NCI-H748 (cell line): ENCODE results near the gene FRAS1.
"Not testable (repeated sequence)": the region's sequence is repeated elsewhere in the genome, so short reads cannot be mapped to it uniquely, and the experiment has no call there.

Experiments
- DNase-seq: peaks from one replicate; lab custom pipeline; 2025; ENCODE audit not compliant: unreplicated experiment; lab: John Stamatoyannopoulos, UW

Gene FRAS1

DNA sequence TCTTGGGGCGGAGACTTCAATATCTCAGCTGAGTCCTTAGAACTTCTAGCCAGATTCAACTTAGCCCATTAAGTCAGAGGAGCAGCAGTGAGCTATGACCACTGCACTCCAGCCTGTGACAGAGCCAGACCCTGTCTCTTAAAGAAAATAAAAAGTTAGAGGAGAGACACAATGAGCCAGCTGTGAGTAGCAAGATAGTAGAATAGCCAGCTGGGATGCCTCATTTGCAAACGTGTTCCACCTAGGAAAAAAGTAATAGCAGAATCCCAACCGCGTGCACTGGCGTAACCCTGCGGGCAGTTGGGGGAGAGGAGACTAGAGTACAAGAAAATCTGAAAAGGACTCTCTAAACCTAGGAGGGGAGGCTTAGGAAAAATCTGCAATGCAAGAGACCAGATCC lies 361.3 kb downstream of the FRAS1 start:
- DNase-seq, result no peak

DNA sequence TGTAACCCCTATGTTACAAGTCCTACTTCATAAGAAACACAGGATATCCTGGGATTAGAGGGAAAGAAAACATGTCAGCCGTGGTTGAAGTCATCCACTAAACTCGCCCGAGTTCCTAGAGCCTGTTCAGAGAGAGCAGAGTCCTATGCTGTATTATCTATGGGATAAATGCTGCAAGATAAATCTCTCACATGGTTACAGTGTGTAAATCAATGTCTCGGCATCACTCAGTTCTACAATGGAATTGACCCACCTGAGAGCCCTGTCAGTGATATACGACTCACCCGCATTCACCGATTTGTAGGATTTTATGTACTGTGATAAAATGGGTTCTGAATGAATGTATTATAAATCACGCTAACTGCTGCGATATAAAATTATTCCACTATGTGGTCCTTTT lies 366.7 kb downstream of the FRAS1 start:
- no peak for DNase-seq

DNA sequence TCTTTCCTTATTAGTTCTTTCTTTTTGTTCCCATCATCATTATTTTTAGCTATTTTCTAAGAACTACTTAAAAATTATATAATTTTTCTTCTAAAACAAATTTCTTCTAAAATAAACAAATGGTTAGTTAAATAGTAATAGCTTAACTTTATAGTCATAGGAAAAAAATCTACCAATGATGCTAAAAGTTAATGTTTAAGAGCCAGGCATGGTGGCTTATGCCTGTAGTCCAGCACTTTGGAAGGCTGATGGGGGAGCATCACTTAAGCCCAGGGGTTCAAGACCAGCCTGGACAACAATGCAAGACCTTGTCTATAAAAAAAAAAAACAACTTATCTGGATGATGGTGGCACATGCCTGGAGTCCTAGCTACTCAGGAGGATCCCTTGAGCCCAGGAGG lies 367.3 kb downstream of the FRAS1 start:
- no peak for DNase-seq

DNA sequence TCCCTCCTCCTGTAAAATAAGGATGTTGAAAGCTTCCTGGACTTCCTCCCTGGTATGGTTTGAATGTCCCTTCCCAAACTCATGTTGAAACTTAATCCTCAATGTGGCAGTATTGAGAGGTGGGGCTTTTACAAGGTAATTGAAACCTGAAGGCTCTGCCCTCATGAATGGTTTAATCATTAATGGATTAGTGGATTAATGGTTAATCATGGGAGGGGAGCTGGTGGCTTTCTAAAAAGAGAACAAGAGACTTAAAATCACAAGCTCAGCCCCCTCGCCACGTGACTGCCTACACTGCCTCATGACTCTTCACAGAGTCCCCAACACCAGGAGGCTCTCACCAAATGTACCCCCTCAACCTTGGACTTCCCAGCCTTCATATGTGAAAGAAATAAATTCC lies 369.8 kb downstream of the FRAS1 start:
- no peak for DNase-seq

DNA sequence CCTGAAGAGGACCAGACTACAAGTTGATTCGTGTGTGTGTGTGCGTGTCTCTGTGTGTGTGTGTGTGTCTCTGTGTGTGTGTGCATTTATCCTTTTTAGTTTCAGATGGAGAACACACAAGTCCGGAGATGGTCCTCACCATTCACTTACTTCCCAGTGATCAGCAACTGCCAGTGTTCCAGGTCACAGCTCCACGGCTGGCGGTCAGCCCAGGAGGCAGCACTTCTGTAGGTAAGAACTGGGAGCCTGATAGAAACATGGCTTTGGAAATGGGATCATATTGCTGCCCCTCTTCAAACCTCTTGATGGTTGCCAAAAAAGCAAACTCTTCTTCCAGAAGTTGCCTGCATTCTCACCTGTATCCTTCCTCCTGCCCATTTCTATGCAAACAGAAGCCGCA lies 371.9 kb downstream of the FRAS1 start:
- DNase-seq, result no peak

DNA sequence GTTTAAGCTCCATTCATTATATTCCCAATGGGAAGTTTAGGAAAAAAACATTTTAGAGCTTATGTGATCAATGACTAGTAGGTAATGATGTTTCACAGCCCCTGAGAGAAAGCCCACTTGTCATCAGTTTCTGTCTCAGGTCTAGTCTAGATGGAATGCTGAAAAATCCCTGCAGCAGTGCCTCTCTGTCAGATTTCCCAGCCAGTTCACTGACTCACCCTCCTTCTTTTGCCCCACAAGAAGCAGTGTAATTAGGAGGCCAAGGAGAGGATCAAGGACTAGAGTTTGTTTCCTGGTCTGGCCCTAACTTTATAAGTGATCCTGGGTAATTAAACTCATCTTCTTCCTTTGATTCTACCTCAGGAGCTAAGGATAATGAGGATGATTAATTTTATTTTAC lies 375.8 kb downstream of the FRAS1 start:
- DNase-seq, result no peak

DNA sequence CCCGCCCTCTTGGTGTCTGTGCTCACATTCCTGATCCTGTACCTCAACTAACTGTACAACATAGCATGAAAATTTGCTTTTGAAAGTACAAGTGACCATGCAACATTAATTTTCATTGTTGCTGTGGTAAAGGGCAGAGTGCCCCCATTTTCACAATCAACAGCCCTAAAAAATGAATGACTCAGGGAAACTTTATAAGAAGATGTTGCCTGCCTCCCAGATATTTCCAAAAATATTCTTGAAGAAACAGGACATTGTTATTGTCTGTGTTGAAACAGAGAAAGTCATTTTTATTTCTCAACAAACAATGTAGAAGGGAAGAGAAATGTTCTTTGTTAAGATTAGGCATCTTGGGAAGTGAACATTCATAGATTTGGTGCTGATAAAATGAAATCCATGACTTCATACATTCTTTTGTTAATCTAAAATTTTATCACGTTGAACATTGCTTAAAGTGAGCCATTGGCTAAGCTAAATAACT lies 380.5 kb downstream of the FRAS1 start:
- no peak for DNase-seq

DNA sequence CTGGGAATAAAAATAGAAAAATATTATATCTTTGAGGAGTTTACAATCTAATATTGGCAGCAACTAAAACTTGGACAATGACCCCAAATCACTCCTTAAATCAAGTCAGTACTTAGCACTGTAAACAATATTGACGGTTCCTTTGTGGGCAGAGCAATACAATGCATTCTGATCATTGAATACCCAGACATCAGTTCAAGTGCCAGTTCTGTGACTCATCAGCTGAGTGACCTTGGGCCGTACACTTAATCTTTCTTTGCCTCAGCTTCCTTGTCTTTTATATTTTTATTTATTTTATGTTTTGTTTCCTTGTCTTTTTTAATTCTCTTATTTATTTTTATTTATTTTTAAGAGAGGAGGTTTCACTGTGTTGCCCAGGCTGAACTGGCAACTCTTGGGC lies 382.2 kb downstream of the FRAS1 start:
- DNase-seq, result no peak

DNA sequence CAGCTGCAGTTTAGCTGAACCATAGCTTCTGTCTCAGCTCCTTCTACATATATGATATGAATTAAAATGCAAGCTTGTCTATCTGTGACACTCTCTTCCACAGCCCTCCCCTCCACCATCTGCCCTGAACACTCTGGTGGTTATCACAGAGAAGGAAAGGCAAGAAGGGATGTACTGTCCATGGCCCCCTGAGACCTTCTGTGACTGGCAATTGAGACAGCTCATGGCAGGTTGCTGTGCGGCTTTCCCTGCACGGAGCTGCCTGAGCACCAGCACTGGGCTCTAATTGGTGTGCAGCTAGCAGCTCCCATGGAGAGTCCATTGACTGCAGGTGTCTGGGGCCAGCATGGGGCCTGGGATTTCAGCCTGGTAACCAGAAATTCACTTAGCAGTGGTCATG lies 384.6 kb downstream of the FRAS1 start:
- DNase-seq, result no peak

DNA sequence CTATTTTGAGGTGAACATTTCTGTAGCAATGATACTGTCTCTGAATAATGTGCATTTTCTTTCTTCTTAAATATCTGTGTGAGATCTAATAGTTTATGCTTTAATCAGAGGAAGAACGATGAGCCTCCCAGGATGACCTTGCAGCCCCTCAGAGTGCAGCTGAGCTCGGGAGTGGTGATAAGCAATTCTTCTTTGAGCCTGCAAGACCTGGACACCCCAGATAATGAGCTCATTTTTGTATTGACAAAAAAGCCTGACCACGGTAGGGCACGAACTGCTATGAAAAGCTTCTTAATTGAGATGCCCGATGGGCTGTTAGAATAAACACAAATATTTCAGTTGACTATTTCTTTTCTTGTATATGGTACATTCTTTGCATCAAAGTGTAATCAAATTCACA lies 389.5 kb downstream of the FRAS1 start:
- DNase-seq, result no peak

DNA sequence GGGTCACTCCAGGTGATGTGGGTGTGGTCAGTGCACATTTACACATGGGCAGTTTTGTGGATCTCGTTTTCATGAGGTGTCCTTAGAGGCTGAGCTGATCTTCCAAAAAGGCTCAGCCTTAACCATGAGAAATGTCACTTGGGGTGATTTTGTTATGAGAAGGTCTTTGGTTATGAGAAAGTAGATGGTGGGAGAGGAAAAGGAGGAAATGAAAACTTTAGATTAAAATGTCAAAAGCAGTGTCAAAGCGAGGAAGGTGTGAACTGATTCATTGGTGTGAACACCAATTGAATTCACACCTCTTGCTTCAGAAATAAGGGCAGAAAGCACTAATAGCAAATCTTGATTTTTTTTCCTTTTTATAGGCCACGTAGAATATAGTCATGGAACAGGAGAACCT lies 394.3 kb downstream of the FRAS1 start:
- DNase-seq, result no peak

DNA sequence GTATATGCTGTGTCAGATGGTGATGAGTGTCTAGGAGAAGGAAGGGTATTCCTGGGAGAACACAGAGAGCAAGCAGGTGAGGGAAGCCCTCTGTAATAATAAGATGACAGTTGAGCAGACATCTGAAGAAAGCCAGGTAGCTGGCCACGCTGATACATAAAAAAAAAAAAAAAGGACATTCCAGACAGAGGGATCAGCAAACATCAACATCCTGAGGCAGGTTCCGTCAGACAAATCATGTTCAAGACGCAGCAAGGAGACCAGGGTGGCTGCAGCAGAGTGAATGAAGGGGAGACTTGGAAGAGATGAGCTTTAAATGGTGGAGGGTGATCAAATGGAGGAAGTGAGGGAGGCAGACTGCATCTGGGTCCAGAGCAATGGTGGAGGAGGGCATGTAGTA lies 396.9 kb downstream of the FRAS1 start:
- DNase-seq, result no peak

DNA sequence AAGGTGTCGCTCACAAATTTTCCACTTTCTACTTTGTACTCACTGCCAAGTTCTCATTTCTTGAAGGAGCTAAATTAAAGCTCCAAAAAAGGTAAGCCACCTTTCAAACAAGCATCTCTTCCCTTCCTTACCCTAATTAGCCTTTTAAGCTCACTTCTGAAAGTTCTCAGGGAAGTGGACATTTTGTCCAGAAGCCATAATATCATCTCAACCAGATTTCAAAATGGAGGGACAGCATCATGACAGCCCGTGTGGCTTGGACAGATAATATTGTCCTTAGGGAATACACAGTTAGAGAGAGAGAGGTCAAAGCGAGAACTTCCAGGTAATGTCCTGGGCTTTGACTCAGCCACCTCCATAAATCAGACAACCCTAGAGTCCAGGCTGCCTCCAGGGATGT lies 400.6 kb downstream of the FRAS1 start:
- no peak for DNase-seq

DNA sequence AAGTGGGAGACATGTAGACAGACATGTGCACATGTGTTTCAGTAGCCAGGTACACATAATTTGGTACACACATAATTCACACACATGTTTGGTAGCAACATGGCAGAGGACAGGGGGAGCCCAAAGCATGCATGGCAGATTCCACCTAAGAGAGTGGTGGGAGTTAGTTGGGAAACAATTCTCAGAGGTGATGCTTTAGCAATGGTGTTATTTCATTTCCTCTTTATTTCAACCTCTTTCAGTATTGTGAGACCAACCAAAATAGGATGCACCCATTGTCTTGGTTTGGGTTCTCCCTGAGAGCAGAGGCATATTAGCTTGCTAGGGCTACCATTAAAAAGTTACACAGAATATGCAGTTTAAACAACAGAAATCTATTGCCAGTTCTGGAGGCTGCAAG lies 402.2 kb downstream of the FRAS1 start:
- DNase-seq, result no peak

DNA sequence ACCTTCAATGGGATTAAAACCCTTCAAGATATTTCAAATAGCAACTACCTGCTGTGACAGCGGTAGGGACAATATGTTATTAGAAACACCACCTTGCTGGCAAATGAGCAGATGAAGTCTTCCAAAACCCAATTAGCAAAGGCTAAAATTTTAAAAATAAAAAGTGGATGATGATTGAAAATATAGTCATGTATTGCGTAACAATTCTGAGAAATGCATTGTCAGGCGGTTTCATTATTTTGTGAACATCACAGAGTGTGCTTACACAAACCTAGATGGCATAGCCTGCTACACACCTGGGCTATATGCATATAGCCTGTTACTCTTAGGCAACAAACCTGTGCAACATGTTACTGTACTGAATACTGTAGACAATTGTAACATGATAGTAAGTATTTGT lies 403.2 kb downstream of the FRAS1 start:
- no peak for DNase-seq

DNA sequence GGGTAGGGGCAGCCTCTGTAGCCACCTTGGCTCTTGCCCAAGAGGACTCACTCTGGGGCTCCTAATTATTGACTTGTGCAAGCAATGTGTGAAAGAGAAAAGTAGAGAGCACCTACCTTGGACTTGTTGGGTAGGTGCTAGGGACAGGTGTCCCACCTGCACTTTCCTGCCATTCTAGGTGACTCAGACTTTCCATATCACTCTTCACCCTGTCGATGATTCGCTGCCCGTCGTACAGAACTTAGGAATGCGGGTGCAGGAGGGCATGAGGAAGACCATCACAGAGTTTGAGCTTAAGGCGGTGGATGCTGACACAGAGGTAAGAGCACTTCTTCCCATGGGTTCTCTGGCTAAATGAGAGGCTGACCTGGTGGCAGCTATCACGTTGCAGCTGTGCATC lies 407.1 kb downstream of the FRAS1 start:
- DNase-seq, result no peak

DNA sequence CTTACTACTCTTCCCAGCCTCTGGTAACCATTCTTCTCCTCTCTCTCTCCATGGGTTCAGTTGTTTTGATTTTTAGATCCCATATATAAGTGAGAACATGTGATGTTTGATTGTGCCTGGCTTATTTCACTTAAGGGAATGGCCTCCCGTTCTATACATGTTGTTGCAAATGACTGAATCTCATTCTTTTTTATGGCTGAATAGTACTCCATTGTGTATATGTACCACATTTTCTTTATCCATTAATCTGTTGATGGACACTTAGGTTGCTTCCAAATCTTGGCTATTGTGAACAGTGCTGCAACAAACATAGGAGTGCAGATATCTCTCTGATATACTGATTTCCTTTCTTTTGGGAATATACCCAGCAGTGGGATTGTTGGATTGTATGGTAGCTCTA lies 410.1 kb downstream of the FRAS1 start:
- DNase-seq, result not testable (repeated sequence)

DNA sequence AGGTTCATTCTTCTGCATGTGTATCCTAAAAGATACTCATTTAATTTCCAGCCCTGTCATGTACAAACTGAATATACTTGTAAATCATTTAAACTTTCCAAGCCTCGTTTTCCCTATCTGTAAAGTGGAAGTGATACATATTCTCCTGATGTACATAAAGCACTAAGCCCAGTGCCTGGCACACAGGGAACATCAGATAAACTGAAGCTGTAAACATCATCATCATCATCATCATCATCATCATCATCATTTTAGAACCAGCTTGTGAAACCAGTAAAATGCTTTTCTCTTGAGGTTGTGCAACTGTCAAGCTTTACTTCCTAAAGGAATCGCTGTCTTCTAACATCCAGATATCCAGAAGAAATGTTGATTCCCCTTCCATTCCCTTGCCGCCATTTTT lies 411.1 kb downstream of the FRAS1 start:
- DNase-seq, result no peak

DNA sequence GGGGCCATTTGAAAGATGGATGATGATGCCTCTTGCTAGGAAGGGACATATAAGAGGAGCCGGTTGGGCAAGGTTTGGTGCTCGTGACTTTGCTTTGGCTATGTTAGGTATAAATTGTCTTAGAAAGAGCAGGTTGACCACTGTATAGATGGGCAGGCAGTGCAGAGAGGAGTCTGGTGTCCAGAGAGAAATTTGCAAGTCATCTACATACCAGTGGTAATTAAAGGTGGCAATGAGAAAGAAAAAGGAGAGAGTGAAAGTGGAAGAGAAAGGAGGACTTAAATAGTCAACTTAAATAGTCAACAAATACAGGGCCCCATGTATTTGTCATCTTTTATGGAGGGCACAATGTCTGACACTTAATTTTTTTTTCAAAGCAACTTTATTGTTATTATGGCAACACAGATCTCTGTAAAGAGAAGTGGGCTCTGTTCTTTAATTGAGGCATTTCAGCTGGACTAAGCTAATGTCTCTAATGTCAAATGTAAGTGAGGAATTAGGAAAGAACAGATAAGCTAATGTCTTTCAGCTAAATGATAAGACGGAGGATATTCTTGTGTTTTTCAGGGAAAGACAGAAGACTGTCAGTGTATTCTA lies 419.1 kb downstream of the FRAS1 start:
- DNase-seq, result no peak

DNA sequence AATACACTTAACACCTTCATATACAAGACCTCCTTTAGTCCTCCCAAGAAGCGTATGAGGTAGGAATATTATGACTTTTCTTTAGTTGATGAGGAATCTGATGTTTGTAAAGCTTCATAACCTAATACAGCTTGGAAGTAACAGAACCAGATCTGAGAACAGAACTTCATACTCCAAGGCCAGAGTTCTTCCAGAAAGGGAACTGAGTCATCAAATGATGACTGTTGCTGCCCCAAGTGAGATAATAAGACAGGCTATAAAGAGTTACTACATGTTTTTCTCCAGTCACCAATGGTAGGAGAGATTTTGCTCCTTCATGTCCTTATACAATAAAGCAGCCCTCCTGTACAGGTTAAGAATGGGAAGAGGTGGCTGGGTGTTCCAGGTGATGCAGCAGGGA lies 420.2 kb downstream of the FRAS1 start:
- DNase-seq, result no peak

DNA sequence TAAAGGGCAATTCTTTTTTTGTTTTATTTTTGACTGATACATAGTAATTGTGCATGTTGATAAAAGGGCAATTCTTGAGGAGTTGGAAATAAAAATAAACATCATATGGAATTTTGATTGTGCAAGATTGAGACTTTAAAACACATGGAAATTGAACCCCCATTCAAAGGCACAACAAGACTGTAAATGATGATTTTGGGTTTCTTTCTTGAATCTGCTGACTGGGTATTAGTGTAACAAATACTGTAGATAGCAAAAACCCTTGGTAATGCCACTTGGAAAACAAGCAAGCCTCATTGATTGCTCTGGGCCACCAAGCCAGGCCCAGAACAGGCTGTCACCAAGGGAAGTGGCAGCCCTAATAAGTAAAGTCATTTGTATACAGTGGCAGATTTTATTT lies 421.4 kb downstream of the FRAS1 start:
- no peak for DNase-seq

DNA sequence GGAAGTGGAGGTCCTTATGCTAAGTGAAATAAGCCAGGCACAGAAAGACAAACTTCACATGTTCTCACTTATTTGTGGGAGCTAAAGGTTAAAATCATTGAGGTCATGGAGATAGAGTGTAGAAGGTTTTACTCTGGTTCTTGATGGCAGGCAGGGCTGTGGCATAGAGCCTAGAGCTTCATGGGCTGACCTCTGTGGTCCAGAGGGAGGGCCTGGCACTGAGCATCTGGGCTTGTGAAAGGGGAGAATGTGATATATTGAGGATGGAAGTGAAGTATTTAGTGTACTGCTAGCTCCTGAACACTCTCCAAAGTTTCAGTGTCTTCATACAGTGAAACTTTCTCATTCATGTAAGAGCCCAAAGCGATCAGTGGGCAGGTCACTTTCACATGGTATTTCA lies 423.2 kb downstream of the FRAS1 start:
- DNase-seq, result no peak

DNA sequence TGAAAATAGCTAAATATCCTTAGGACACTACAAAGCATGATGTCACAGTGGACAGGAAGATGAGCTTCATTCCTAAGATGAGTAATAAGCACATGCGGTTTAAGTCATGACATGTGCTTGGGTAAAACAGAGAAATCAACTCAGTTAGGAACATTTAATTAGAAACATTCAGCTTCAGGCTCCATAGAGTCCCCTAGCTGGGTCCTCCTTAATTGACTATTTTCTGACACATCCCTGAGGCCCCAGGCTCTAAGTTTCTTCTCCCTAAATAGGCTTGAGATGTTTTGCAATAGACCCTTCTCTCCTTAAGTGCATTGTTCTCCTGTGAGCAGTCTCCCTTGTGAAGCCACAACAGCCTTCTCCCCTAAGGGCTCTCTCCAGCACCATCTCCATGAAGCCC lies 424.1 kb downstream of the FRAS1 start:
- no peak for DNase-seq

DNA sequence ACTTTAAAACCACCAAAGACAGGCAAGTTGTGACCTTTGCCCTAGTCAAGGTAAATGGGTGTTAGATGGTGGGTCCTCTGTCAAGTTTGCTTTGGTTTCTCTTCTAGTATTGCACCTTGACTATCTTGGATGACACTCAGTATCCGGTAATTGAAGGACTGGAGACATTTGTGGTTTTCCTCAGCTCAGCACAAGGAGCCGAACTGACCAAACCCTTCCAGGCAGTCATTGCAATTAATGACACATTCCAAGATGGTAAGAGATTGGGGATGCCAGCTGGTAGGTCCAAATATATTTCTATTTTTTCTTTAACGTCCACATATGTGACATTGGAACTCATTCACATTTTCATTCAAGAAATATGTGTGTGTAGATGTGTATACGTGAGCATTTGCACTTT lies 425.2 kb downstream of the FRAS1 start:
- no peak for DNase-seq
